ENCODE data around the gene TMEM273. TPM values are rescaled to one million over a fixed set of nuclear protein-coding genes. Genes with fewer than 3 reads are reported as not detected.

TMEM273 gene
- polyA plus RNA-seq, 1 donor = 6.3 TPM

- DNase-seq = no peak
These were observed 49.0 kb downstream of the TMEM273 start for GRCh38 chr10:49139028-49139845.

DNA sequence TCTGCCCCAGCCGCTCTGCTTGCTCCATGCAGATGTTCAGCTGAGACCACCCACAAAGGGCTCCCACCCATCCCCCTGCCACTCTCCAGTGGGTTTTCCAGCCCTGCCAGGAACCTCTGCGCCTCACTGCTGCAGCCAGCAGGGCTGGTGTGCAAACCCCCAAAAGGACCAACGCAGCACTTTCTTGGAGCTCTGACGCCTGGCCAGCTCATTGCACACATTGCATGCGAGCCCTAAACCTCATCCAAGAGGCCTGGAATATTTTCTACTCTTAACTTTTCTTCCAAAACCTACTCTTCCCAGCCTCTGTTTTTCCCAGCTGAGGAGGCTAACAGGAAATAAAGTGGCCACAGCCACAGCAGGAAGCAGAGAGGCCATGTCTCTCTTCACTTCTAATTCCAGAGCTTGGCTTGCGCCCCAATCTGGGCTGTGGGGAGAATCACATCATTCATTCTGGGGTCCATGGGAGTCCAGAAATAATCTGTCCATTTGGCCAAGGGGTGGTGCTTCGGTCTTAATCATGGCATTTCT is 49.8 kb downstream of the TMEM273 start:
- peak; percentile 78 for DNase-seq

DNA sequence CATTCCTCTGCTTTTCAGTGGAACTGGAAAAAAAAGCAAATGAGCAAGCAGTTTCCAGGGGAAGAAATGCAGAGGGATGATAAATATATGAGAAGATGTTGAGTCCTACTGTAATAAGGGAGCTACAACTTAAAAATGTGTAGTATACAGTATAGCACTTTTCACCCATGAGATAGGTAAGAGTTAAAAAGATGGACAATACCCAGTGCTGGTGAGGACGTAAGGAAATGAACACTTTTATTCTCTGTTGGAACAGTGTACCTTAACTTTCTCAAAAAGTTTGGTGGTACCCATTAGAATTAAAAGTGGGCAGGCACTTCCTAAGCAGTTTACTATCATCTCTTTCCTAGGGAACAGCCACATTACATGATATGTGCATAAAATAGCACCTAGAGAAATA is 51.7 kb downstream of the TMEM273 start:
- no peak for DNase-seq

DNA sequence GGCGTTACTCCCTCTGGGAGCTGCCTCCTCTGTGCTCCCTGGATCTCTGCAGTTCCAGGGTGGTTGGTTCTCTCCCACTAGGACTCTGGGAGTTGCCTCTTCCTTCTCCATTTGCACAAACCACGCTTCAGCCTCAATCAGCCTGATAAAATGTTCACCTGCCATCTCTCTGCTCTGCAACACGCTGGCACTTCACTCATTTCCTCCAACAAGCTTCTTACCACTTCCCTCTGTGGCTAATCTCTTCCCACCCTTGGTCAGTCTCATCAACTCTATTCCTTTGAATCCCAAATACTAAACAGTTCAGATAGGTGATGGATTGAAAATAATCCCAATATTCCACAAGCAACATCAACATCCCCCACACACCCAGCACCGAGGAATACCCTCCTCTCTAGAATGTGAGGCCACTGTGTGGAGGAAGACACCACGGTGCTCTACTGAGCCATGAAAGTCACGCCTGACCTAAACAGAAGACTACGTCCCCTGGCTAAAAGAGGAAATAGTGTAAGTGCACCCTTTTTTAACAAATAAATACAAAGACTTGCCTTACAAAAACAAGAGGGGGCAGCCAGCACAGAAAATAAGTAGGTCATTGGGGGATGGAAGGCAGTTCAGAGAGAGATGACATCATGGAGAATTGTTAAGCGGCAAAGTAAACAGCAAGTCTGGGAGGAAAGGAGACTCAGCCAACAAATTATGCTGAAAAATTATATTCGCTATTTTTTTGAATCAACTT is 52.4 kb downstream of the TMEM273 start:
- no peak for DNase-seq

DNA sequence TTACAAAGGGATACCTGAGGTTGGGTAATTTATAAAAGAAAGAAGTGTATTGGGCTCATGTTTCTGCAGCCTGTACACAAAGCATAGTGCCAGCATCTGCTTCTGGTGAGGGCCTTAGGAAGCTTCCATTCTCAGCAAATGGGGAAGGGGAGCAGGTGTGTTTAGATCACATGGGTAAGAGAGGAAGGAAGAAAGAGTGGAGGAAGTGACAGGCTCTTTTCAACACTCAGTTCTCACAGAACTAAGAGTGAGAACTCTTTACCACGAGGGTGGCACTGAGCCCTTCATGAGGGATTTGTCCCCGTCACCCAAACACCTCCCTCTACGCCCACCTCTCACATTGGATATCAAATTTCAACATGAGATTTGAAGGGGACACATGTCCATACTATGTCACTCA is 53.9 kb downstream of the TMEM273 start:
- DNase-seq = no peak

GRCh38 chr10:49133706-49134248 is 54.4 kb downstream of the TMEM273 start, which contains the start of gene FAM170B:
Gene FAM170B (minus strand): TSS chr10:49134021. CDS start chr10:49133918, 103 bp downstream.
- no peak for DNase-seq

GRCh38 chr10:49132362-49132737 is 55.8 kb downstream of the TMEM273 start:
- no peak for DNase-seq

DNA sequence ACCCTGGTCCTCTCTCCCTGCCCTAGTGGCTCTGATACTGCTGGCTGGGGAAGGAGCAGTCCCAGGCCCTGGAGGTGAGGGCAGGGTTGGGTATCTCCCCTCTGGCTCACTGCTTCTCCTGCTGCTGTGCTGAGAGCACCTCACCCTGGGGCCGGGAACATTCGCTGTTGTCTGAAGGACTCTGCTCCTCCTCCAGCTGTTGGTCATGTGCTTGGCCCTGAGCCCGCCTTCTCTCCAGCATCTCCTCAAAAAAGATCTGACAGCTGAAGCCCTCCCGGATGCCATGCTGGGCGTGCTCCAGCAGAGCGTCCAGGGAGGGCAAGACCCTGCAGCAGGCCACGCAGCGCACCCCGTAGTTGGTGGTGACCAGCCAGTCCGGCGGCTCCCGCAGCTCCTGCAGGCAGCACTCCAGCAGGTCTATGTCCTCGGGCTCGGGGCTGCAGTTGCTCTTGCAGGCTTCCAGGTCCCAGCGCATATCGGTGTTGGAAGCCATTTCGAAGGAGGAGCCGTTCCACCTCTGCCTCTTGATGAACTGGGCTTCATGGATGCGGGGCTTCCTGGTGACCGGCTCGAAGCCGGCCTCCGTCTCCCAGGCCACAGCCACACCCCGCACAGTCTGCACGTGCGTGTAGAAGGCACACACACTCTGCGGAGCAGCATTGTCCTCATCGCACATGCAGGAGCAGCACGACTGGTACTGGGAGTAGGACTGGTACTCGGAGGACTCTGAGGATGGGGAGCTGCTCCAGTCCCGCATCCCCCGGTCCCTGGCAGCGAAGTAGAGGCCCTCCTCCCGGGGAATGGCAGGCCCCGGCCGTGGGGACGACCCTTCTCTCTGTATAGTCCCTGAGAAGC is 56.5 kb downstream of the TMEM273 start:
- DNase-seq = no peak

DNA sequence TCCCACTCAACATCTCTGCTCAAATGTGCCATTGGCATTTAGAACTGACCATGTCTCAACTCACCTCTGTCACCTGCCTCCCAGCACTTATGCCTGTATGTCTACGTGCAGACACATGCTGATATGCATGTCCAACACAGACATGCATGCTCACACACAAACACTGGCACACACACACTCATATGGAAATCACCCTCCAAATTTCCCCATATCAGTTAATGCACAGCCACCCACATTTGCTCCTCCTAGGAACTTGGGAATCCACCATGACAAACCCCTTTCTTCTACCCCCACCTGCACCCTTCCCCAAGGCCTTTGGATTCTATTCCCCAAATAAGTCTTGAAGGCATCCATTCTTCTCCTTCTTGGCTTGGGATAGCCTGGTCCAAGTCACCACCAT is 58.8 kb downstream of the TMEM273 start:
- no peak for DNase-seq

GRCh38 chr10:49128854-49129253 is 59.3 kb downstream of the TMEM273 start:
- DNase-seq = no peak

DNA sequence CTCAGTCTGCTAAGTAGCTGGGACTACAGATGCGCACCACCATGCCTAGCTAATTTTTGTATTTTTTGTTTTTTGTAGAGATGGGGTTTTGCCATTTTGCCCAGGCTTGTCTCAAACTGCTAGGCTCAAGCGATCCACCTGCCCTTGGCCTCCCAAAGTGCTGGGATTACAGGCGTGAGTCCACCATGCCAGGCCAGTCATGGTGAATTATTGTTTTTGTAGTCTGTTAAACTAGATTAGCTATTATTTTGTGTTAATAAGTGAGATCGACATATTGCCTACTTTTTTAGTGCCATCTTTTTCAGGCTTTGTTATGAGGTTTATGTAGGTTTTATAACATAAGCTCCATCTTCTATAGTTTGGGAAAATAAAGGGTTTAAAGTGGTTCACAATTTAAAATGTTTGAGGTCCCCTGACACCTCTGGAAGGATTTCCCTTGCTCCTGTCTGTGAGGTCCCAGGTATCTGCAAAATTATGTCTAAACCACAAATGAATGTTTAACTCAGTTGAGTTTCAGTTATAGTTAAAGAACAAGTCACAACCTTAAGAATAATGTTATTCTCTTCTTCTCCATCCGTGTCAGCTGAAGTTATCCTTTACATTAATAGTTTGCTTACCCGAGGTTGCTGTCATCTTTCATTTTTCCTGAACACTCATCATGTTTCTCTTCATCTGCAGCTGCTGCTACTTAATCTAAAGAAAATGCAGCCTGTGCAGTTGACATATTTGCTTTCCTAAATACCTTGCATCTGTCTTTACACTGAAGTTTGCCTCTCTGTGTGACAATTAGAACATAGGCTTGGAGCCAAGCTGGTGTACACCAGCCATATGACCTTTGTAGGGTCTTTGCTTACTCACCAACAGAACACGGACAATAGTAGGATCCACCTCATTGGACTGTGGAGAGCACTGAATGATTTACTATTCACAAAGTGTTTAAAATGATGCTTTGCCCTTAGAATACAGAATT is 63.9 kb downstream of the TMEM273 start:
- DNase-seq = no peak

DNA sequence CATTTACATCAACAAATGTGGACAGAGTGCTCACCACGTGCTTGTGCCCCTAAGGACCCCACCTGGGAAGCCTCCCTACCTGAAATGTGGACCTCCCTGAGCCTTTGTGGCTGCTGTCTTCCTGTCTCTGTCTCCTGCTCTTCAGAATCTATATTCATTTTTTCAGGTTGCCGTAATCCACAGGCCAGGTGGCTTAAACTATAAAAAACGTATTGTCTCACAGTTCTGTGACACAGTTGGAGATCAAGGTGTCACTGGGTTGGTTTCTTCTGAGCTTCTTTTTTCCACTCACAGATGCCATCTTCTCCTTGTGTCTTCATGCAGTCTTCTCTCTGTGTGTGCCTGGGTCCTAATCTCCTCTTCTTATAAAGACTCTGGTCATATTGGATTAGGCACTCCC is 67.3 kb downstream of the TMEM273 start:
- no peak for DNase-seq

- DNase-seq = no peak
These were observed 68.4 kb downstream of the TMEM273 start for GRCh38 chr10:49119746-49120145.

DNA sequence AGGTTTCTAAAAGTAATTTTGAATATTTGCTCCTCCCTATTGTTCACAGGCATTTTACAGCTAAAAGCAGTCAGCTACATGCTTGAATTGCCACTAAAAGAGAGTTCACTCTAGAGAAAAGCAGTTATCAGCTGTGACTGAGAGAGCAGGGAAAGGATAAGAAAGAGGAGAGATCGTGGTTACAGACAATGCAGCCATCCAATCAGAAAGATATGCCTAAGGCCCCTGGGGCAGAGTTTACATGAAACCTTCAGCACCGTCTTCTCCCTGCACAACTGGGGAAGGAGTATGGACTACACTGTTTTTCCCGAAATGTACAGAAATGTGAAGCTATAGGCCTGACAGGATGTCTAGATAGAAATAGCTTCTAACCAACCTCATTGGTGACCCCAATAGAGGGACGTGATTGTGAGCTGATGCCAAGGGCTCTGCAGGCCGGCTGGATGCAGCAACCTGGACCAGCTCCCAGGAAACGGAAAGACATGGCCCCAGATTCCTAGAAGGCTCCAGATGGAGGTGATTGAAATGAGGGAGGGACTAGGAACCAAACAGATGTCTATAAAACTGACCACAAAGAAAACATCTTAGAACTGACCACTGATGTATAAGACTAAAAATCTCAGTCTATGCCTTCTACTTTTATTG is 69.6 kb downstream of the TMEM273 start:
- no peak for DNase-seq

- DNase-seq = no peak
These were observed 70.7 kb downstream of the TMEM273 start for GRCh38 chr10:49117376-49118070.

GRCh38 chr10:49116509-49117375 is 71.4 kb downstream of the TMEM273 start:
- no peak for DNase-seq

- no peak for DNase-seq
These were observed 72.2 kb downstream of the TMEM273 start for GRCh38 chr10:49115796-49116508.
